Keratinocyte (primary cell): ENCODE measurements around the gene PRSS50. TPM values are rescaled to one million over a fixed set of nuclear protein-coding genes. Genes with fewer than 3 reads are reported as not detected.

Source experiments
- DNase-seq: peaks from one replicate; pipeline ENCODE4 v3.0.0-alpha.2; 2011; ENCODE audit warnings: low read depth, missing footprints, low spot score
- FAIRE-seq: peaks from 2 replicates; lab custom pipeline; 2011; peaks lifted over from hg19 to GRCh38; lab: Jason Lieb, UNC
- H2AFZ ChIP-seq: 2 replicates; pipeline ENCODE4 v1.6.0; 2012; ENCODE audit warnings: low read length, control low read depth, inconsistent platforms; ENCODE audit not compliant: control insufficient read depth
- H3K27ac ChIP-seq: 2 replicates; pipeline ENCODE4 v1.5.1; 2011; ENCODE audit warnings: low read length; ENCODE audit not compliant: control insufficient read depth, insufficient read depth
- H3K27me3 ChIP-seq: 3 replicates; pipeline ENCODE4 v1.6.0; 2011; ENCODE audit warnings: low read length; ENCODE audit not compliant: control insufficient read depth, insufficient read depth; ENCODE audit errors: extremely low read depth
- H3K36me3 ChIP-seq, 2 experiments: 2 replicates in 1 of 2; 3 replicates in 1 of 2; pipeline ENCODE4 v1.5.1; 2011; ENCODE audit warnings: low read length in 2 of 2, mild to moderate bottlenecking in 1 of 2; ENCODE audit not compliant: control insufficient read depth in 2 of 2, insufficient read depth in 2 of 2; ENCODE audit errors: extremely low read depth in 1 of 2
- H3K4me1 ChIP-seq: 3 replicates; pipeline ENCODE4 v1.5.1; 2011; ENCODE audit warnings: low read length; ENCODE audit not compliant: control insufficient read depth, insufficient read depth; ENCODE audit errors: extremely low read depth
- H3K4me2 ChIP-seq: 3 replicates; pipeline ENCODE4 v1.6.0; 2011; ENCODE audit warnings: low read depth, low read length; ENCODE audit not compliant: control insufficient read depth, insufficient read depth; ENCODE audit errors: extremely low read depth
- H3K4me3 ChIP-seq, 3 experiments: fragments of 200-600 bp in 1 of 3; sonication (generic) in 1 of 3; 2 replicates in 2 of 3; 3 replicates in 1 of 3; pipeline ENCODE4 v1.5.1; 2011 to 2016; ENCODE audit warnings: low read length in 3 of 3, mild to moderate bottlenecking in 3 of 3, control low read depth in 2 of 3, inconsistent platforms in 1 of 3, low read depth in 1 of 3, mixed read lengths in 1 of 3, mixed run types in 1 of 3, moderate library complexity in 1 of 3; ENCODE audit not compliant: control insufficient read depth in 2 of 3, insufficient read depth in 2 of 3; ENCODE audit errors: extremely low read depth in 1 of 3
- H3K79me2 ChIP-seq: 2 replicates; pipeline ENCODE4 v1.6.0; 2012; ENCODE audit warnings: low read length; ENCODE audit not compliant: control insufficient read depth, insufficient read depth
- H3K9ac ChIP-seq: 3 replicates; pipeline ENCODE4 v1.6.0; 2011; ENCODE audit warnings: low read length; ENCODE audit not compliant: control insufficient read depth, insufficient read depth; ENCODE audit errors: extremely low read depth
- H3K9me1 ChIP-seq: 3 replicates; pipeline ENCODE4 v1.6.0; 2011; ENCODE audit warnings: low read length; ENCODE audit not compliant: control insufficient read depth, insufficient read depth; ENCODE audit errors: extremely low read depth
- H3K9me3 ChIP-seq: 2 replicates; pipeline ENCODE4 v1.5.1; 2012; ENCODE audit warnings: low read depth, low read length; ENCODE audit not compliant: control insufficient read depth
- H4K20me1 ChIP-seq: 3 replicates; pipeline ENCODE4 v1.6.0; 2011; ENCODE audit warnings: low read length; ENCODE audit not compliant: control insufficient read depth, insufficient read depth; ENCODE audit errors: extremely low read depth
- CTCF ChIP-seq, 3 experiments: IDR thresholded peaks in 1 of 3; conservative IDR thresholded peaks in 1 of 3; optimal IDR thresholded peaks in 1 of 3; 2 replicates in 2 of 3; 3 replicates in 1 of 3; pipeline versions ENCODE3 to v1.5.1; 2011; ENCODE audit warnings: low read length in 3 of 3, mild to moderate bottlenecking in 3 of 3, moderate library complexity in 2 of 3, control low read depth in 1 of 3, inconsistent platforms in 1 of 3; ENCODE audit not compliant: insufficient read depth in 2 of 3; ENCODE audit errors: extremely low read depth in 1 of 3
- EZH2 ChIP-seq: IDR thresholded peaks from one replicate; pipeline ENCODE4 v1.6.1; 2012; ENCODE audit warnings: inconsistent platforms, mild to moderate bottlenecking, low read length, moderate library complexity
- dilution Hi-C: fragments of 300-500 bp; cut with MboI; formaldehyde crosslinking; loops from one replicate; pipeline ENCODE4 v1.7.0; 2020; ENCODE audit warnings: low sequenced_read_pairs; ENCODE audit not compliant: extremely low pct_ligation_motif_present
- polyA plus RNA-seq, 5 experiments: library from polyadenylated mRNA; depleted of rRNA in 3 of 5; stranded (reverse) in 3 of 5; stranded (forward) in 1 of 5; unstranded in 1 of 5; fragments of >200 nt; gene quantifications; 1 replicate in 1 of 5; 2 replicates in 3 of 5; 3 replicates in 1 of 5; pipeline versions ENCODE4 v1.2.1 to v1.2.3, GENCODE V29; 2011 to 2012; ENCODE audit warnings: missing spikeins in 2 of 5, low read depth in 1 of 5, low replicate concordance in 1 of 5

Gene PRSS50
- polyA plus RNA-seq, 1 donor (not counting 4 experiments of a cell fraction or from before 2014, with no cell fraction given), result not detected

- H3K4me1 ChIP-seq, result no peaks in the 10 kb centered on the region
- DNase-seq (no peak), FAIRE-seq (no peak)
- no peak overlapping the region for H2AFZ ChIP-seq
- peaks cover 32 to 46% of the 10 kb centered on the region in 2 experiments for H3K36me3 ChIP-seq
- no peak overlapping the region for H3K27ac ChIP-seq
- no peaks in the 10 kb centered on the region for H4K20me1 ChIP-seq
- no peaks in the 10 kb centered on the region for H3K9me1 ChIP-seq
- H3K9ac ChIP-seq, result no peak overlapping the region
- no peak for TF ChIP-seq EZH2
- no peak for TF ChIP-seq CTCF (optimal IDR thresholded peaks at IDR 0.05 in 1 of 3, IDR thresholded peaks at IDR 0.05 in 1 of 3, conservative IDR thresholded peaks at IDR 0.05 in 1 of 3; ENCODE audit: extremely low read depth in 1 of 3, insufficient read depth in 2 of 3, low read length in 3 of 3)
- no peak overlapping the region for H3K4me3 ChIP-seq
- H3K79me2 ChIP-seq, result no peaks in the 10 kb centered on the region
- H3K9me3 ChIP-seq, result no peaks in the 10 kb centered on the region
- no peaks in the 10 kb centered on the region for H3K27me3 ChIP-seq
- dilution Hi-C loops, result no loop called here
- H3K4me2 ChIP-seq, result no peak overlapping the region
These were observed 45.9 kb downstream of the PRSS50 start for GRCh38 chr3:46671541-46672348.

GRCh38 chr3:46670891-46671427 is 46.7 kb downstream of the PRSS50 start:
- H3K27me3 ChIP-seq, result no peaks in the 10 kb centered on the region
- no peaks in the 10 kb centered on the region for H3K4me1 ChIP-seq
- DNase-seq (no peak), FAIRE-seq (no peak)
- dilution Hi-C loops, result no loop called here
- no peak overlapping the region for H2AFZ ChIP-seq
- no peak overlapping the region for H3K9ac ChIP-seq
- no peaks in the 10 kb centered on the region for H3K9me1 ChIP-seq
- H3K79me2 ChIP-seq, result no peaks in the 10 kb centered on the region
- no peaks in the 10 kb centered on the region for H3K9me3 ChIP-seq
- H3K4me2 ChIP-seq, result no peak overlapping the region
- no peak overlapping the region for H3K27ac ChIP-seq
- H3K36me3 ChIP-seq, result peaks cover 27 to 40% of the 10 kb centered on the region in 2 experiments
- H3K4me3 ChIP-seq, result no peak overlapping the region
- TF ChIP-seq EZH2, result no peak
- TF ChIP-seq CTCF (optimal IDR thresholded peaks at IDR 0.05 in 1 of 3, IDR thresholded peaks at IDR 0.05 in 1 of 3, conservative IDR thresholded peaks at IDR 0.05 in 1 of 3; ENCODE audit: extremely low read depth in 1 of 3, insufficient read depth in 2 of 3, low read length in 3 of 3), result no peak
- no peaks in the 10 kb centered on the region for H4K20me1 ChIP-seq
